Adrenal gland (tissue), 12 donors: ENCODE results near the gene C17orf100. TPM values are rescaled to one million over a fixed set of nuclear protein-coding genes. Genes with fewer than 3 reads are reported as not detected.

Experiments
- DNase-seq, 7 donors: peaks; one replicate each; pipeline ENCODE4 v3.0.0-alpha.2; 2019 to 2020
- H3K27ac ChIP-seq, 5 donors: fragments of 200-600 bp; sonication (generic) in 4 of 5; 1 replicate in 3 of 5; 2 replicates in 2 of 5; pipeline versions ENCODE4 v1.5.1 to v1.8.0; 2016 to 2020; ENCODE audit warnings: mild to moderate bottlenecking in 1 of 5
- H3K27me3 ChIP-seq: fragments of 200-600 bp; 2 replicates; pipeline ENCODE4 v1.8.0; 2021
- H3K36me3 ChIP-seq, 2 donors: fragments of 200-600 bp; replicated peaks in 1 of 2; 1 replicate in 1 of 2; 2 replicates in 1 of 2; pipeline versions ENCODE4 v1.5.1 to v1.8.0; 2018 to 2022
- H3K4me1 ChIP-seq, 2 donors: fragments of 200-600 bp; replicated peaks in 1 of 2; 1 replicate in 1 of 2; 2 replicates in 1 of 2; pipeline versions ENCODE4 v1.5.1 to v1.8.0; 2018 to 2021
- H3K4me3 ChIP-seq, 4 donors: fragments of 200-600 bp; sonication (generic) in 3 of 4; one replicate each; pipeline ENCODE4 v1.5.1; 2016 to 2018
- H3K9me3 ChIP-seq, 3 donors: fragments of 200-600 bp; sonication (generic) in 1 of 3; replicated peaks in 1 of 3; 1 replicate in 2 of 3; 2 replicates in 1 of 3; pipeline versions ENCODE4 v1.5.1 to v1.8.0; 2016 to 2021
- CTCF ChIP-seq, 6 experiments: fragments of 450-650 bp in 4 of 6; fragments of 200-600 bp in 2 of 6; sonication (generic) in 1 of 6; IDR thresholded peaks; 1 replicate in 5 of 6; 2 replicates in 1 of 6; pipeline versions ENCODE4 v1.5.1 to v1.8.0; 2016 to 2021; ENCODE audit warnings: antibody characterized with exemption in 6 of 6, mild to moderate bottlenecking in 2 of 6, moderate library complexity in 1 of 6
- POLR2A ChIP-seq, 2 donors: fragments of 450-650 bp; IDR thresholded peaks; one replicate each; pipeline ENCODE4 v1.6.1; 2017; ENCODE audit warnings: antibody characterized with exemption in 2 of 2, mild to moderate bottlenecking in 2 of 2, moderate library complexity in 1 of 2
- WGBS, 4 donors: extraction: QIAGEN DNeasy Blood & Tissue Kit in 2 of 4; methylation state at CpG; one replicate each; pipeline versions ENCODE4 v1.1.5 to v1.1.7; 2013 to 2017; 5-methylcytosine and 5-hydroxymethylcytosine counted together
- intact Hi-C, 2 donors: fragments of 100-400 bp; cut with DNase I; formaldehyde crosslinking; loops; one replicate each; pipeline versions ENCODE4 v1.14.1 to v1.15.0; 2022 to 2023
- polyA plus RNA-seq, 3 donors: library from polyadenylated mRNA; stranded (reverse); fragments of 200-250 nt in 2 of 3; fragments of 350-450 nt in 1 of 3; fragmentation: Illumina TruSeq in 1 of 3; extraction: RNeasy Lipid Tissue Mini Kit (QIAGEN cat#74804) in 1 of 3; gene quantifications; one replicate each; pipeline ENCODE4 v1.2.3, GENCODE V29; 2013 to 2014
- total RNA-seq, 9 donors: library from RNA; depleted of rRNA in 4 of 9; stranded (reverse); fragments of >200 nt in 4 of 9; fragments of 120-200 nt in 1 of 9; fragmentation: NEBNext Ultra II Directional in 1 of 9; extraction: Animal tissue kit (Norgen Biotek cat#: 25700) in 1 of 9; gene quantifications; one replicate each; pipeline versions ENCODE4 v1.1.0 to v1.2.4, GENCODE V29; 2013 to 2023
- donor health status: healthy with polysubstance abuse.
- donor health status: Bipolar disorder and iron deficiency.
- donor health status: DM: yes; HTN: yes; CAD: no.
- donor health status: DM: no; HTN: no; CAD: no.
- donor health status: DM: no; HTN: no; CAD: no.
- donor health status: DM: yes; HTN: yes; CAD: no.

C17orf100 gene
- total and polyA plus RNA-seq, 12 donors = 0.87 to 3.6 (median 2.1) TPM

- WGBS, 4 donors = 85 to 96% (median 93%) methylated on average over 3 to 6 of the region's 6 CpGs
- intact Hi-C loops = loop anchor here (5.0 to 10.0 kb wide), 2 partner anchors 160 to 163 kb away; no protein-coding TSS in a partner anchor
- no peak overlapping the region for H3K4me3 ChIP-seq
Observed at GRCh38 chr17:6637458-6637840, 14.1 kb upstream of the C17orf100 start.

GRCh38 chr17:6638046-6638908 lies 13.3 kb upstream of the C17orf100 start:
- Histone ChIP-seq H3K4me1 (peaks cover 13 to 23% of the 10 kb centered on the region in 2 donors), H3K36me3 (peaks cover 0 to 9% of the 10 kb centered on the region in 2 donors), H3K27me3 (no peaks in the 10 kb centered on the region), H3K9me3 (no peaks in the 10 kb centered on the region), H3K27ac (no peak overlapping the region), H3K4me3 (no peak overlapping the region)
- WGBS, 4 donors = 72 to 84% (median 76%) methylated on average over 20 to 24 of the region's 24 CpGs
- no peak for TF ChIP-seq POLR2A (IDR thresholded peaks at IDR 0.05)
- TF ChIP-seq CTCF (IDR thresholded peaks at IDR 0.05) = no peak
- intact Hi-C loops = loop anchor here (5.0 to 10.0 kb wide), 2 partner anchors 161 to 163 kb away; no protein-coding TSS in a partner anchor
- DNase-seq = no peak

More at GRCh38 chr17:6637458-6637840, 14.1 kb upstream of the C17orf100 start:
- no peaks in the 10 kb centered on the region for H3K27me3 ChIP-seq
- no peak for DNase-seq
- H3K9me3 ChIP-seq = no peaks in the 10 kb centered on the region
- no peak overlapping the region for H3K27ac ChIP-seq
- TF ChIP-seq CTCF (IDR thresholded peaks at IDR 0.05) = no peak
- no peak for TF ChIP-seq POLR2A (IDR thresholded peaks at IDR 0.05)
- peaks cover 0 to 13% of the 10 kb centered on the region in 2 donors for H3K36me3 ChIP-seq
- peaks cover 13 to 23% of the 10 kb centered on the region in 2 donors for H3K4me1 ChIP-seq

GRCh38 chr17:6639014-6639585 lies 12.5 kb upstream of the C17orf100 start:
- peaks cover 0 to 12% of the 10 kb centered on the region in 2 donors for H3K36me3 ChIP-seq
- intact Hi-C loops = loop anchor here (5.0 to 10.0 kb wide), 2 partner anchors 162 to 164 kb away; no protein-coding TSS in a partner anchor
- 40 to 52% (median 46%) methylated on average over 12 to 15 of the region's 15 CpGs for WGBS, 4 donors
- no peak for TF ChIP-seq CTCF (IDR thresholded peaks at IDR 0.05)
- no peak for TF ChIP-seq POLR2A (IDR thresholded peaks at IDR 0.05)
- peak in 1 of 7 donors; percentile 28 for DNase-seq
- H3K27ac ChIP-seq = no peak overlapping the region
- H3K27me3 ChIP-seq = no peaks in the 10 kb centered on the region
- H3K4me1 ChIP-seq = peaks cover 13 to 23% of the 10 kb centered on the region in 2 donors
- H3K4me3 ChIP-seq = peak overlapping the region in 2 of 4 donors; percentile 60 to 91
- no peaks in the 10 kb centered on the region for H3K9me3 ChIP-seq
